K562 (cell line): ENCODE data around the gene OLFML2B. TPM values are rescaled to one million over a fixed set of nuclear protein-coding genes. Genes with fewer than 3 reads are reported as not detected.

Experiments used
- polyA plus RNA-seq, 8 experiments: library from polyadenylated mRNA; depleted of rRNA in 4 of 8; stranded (reverse) in 5 of 8; unstranded in 3 of 8; fragments of >200 nt; fragmentation: Nextera tagmentation in 2 of 8; fragmentation: Illumina TruSeq in 1 of 8; extraction: Ambion mirVana in 2 of 8; extraction: Trizol in 1 of 8; gene quantifications; 2 replicates each; pipeline versions ENCODE4 v1.2.1 to v1.2.3, GENCODE V29; 2011 to 2014; ENCODE audit warnings: inconsistent platforms in 1 of 8, missing spikeins in 1 of 8
- total RNA-seq, 7 experiments: library from RNA; depleted of rRNA in 6 of 7; stranded (reverse); fragments of >200 nt in 6 of 7; fragmentation: Illumina TruSeq in 2 of 7; extraction: Trizol in 2 of 7; gene quantifications; 2 replicates each; pipeline versions ENCODE4 v1.2.1 to v1.2.3, GENCODE V29; 2011 to 2021; ENCODE audit warnings: low replicate concordance in 1 of 7

Gene OLFML2B
- total and polyA plus RNA-seq, 9 of the 15 experiments (the other 6 are each of a cell fraction or from before 2014, with no cell fraction given), result not detected

Other genes starting within 250 kb of the OLFML2B start
- 0.41 and 0.45 TPM in 2 replicates for gene NOS1AP, start 45.8 kb upstream of the OLFML2B start, total RNA-seq (2014; rRNA removed)
- 0.13 and 0.15 TPM in 2 replicates for gene NOS1AP, start 45.8 kb upstream of the OLFML2B start, total RNA-seq (2014; rRNA removed; fragmentation: Illumina TruSeq; extraction: Trizol)
- gene NOS1AP, start 45.8 kb upstream of the OLFML2B start, total RNA-seq (2015; rRNA removed; fragmentation: Illumina TruSeq; extraction: Trizol), result 0.15 and 0.18 TPM in 2 replicates
- gene NOS1AP, start 45.8 kb upstream of the OLFML2B start, total RNA-seq (2021), result 0.54 and 0.95 TPM in 2 replicates
- gene NOS1AP, start 45.8 kb upstream of the OLFML2B start, polyA plus RNA-seq (2011; rRNA removed), result 0.22 and 0.45 TPM in 2 replicates
- gene NOS1AP, start 45.8 kb upstream of the OLFML2B start, polyA plus RNA-seq (2014; fragmentation: Illumina TruSeq; extraction: Trizol), result 0.27 and 0.46 TPM in 2 replicates
- under 1 TPM; 0.07 to 0.10 TPM for gene NOS1AP, start 45.8 kb upstream of the OLFML2B start, polyA plus RNA-seq (2014; fragmentation: Nextera tagmentation; extraction: Ambion mirVana)
- gene NOS1AP, start 45.8 kb upstream of the OLFML2B start, polyA plus RNA-seq (2014; rRNA removed), result 1.5 TPM in 2 replicates